ENCODE measurements around the gene DPP9.

DPP9 gene

DNA sequence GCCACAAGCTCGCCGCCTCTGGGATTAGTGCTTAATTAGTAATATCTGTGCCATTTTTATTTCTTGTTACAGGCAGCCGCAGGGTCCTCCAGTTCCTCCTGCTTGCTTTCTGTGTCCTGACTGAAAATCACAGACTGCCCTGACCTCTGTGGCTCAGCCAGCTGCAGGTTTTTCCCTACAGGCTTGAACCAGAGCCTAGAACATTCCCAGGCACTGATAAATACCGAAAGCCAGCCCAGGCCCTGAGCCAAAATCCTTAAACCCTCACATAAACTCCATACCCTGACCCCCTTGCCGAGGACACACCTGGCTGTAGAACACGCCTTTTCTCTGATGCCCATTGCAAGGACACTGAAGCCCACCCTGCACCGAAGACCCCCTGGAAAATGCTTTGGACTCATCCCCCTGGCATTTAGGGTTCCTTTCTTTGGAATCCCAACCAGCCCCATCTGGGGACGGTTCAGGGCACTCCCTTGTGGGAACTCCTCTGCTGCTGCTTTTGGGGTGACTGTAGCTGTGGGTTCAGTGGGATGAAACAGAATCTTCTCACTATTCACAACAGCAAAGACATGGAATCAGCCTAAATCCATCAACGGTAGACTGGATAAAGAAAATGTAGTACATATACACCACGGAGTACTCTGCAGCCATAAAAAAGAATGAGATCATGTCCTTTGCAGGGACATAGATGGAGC lies 15.5 kb downstream of the DPP9 start:
- no peak for FAIRE-seq

DNA sequence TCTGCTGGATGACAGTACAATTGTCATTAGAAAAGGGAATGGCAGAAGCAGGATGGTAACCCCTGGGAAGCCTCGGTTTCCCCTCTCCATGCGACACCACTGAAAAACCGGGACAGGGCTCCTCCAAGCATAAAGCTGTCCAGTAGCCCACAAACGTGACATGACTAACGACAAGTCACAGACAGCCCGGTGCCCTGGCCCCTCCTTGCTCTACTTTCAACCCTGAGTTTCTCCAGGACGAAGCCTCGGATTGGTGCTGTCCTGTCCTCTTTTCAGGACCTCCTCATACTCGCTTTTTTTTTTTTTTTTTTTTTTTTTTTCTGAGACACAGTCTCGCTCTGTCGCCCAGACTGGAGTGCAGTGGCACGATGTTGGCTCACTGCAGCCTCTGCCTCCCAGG lies 16.3 kb downstream of the DPP9 start:
- no peak for FAIRE-seq

DNA sequence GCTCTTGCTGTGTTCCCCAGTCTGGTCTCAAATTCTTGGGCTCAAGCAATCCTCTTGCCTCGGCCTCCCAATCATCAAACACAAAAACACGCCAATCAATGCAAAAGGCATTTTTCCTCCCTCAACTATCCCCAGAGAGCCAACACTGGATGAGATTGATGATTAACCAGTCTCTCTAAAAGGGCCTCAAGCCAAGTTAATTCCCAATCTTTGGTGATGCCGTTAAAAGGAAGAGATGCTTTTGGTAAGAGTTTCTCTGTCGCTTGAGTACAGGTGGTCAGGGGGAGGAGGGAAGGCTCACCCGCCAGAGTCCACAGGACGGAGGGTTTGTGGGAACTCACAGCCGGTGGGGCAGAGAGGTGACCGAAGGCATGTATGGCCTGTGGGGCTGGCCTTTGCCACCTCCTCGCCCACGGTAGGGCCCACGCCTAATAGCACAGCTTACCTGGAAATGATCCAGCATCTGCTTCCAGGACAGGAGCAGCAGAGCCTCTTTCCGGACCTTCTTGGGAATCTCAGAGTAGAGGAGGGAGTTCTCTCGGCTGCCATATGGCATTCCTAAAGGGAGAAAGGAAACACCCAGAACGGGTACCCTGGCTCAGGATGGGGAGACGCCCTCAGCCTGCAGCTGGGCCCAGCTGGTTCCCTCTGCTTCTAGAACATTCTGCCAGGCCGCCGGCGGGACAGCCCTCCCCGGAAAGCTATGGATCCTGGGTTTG lies 18.1 kb downstream of the DPP9 start:
- no peak for FAIRE-seq

DNA sequence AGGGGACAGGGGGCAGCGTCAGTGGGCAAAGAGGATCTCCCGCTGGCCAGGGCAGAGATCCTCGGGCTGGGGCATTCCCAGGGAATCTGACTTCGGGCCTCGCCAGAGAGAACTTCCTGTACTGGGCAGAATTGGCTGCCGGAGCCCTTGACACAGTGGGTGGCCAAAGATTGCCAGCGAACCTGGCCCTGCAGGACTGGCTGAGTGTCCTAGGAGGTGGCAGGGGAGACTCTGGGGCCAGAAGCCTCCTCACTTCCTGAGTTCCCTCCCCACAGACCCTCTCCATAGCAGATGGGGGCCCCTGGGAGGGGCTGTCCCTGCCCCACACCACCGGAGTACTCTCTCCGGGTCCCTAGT lies 19.3 kb downstream of the DPP9 start:
- FAIRE-seq: no peak

DNA sequence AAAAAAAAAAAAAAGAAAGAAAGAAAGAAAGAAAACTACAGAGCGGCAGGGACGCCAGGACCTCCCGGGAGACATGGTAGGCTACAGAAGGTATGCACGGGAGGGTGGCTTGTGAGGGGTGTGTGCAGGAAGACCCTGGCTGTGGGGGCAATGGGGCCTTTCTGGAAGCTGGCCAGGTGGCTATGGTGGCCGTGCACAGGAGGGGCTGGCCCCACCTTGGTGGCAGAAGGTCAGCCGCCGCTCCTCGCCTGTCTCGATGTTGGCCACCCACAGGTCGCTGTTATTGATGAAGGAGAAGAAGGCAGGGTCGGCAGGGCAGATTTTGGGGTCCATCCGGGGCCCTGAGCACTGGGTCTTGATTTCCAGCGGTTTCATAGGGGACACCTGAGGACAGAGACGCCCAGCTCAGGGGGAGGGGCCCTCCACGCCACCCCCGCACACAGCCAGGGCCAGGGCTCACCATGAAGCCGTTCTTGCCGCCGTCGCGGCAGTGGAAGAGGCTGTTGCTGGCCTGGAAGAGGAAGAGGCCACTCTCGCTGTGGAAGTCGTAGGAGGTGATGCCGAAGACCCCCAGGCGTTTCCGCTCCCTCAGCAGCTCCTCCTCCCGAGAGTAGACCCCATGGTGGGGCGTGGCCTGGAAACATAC lies 19.8 kb downstream of the DPP9 start:
- FAIRE-seq: no peak

DNA sequence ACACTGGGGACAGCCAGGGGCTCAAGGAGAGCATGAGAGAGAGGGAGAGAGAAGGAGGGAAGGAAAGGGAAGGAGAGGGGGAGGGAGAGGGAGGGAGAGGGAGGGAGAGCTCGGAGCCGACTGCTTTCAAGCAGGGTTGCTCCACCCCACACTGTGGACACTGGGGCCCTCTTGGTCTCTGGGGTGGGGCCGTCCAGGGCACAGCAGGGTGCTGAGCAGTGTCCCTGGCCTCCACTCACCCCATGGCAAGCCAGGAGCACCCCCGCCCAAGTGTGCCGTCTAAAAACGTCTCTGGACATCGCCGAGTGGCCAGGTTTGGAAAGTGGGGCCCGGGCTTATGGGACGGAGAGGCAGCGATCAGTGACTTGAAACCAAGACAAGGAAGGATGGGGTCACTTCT lies 20.9 kb downstream of the DPP9 start:
- FAIRE-seq: no peak

DNA sequence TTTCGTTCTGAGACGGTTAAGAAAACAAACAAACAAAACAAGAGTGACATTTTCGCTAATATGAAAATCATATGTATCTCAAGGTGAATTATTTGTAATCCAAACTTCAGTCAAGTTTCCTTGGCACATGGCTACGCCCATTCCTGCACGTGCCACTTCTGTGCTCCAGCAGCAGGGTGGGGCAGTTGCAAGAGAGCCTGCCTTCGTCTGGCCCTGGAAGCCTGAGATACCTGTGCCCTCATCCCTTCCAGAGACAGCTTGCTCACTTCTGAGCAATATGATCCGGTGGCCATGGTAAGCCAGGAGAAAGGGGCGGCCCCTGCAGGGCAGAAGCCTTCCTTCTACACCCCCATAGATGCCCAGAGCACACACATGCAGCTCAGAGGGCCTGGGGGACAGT lies 22.1 kb downstream of the DPP9 start:
- no peak for FAIRE-seq

DNA sequence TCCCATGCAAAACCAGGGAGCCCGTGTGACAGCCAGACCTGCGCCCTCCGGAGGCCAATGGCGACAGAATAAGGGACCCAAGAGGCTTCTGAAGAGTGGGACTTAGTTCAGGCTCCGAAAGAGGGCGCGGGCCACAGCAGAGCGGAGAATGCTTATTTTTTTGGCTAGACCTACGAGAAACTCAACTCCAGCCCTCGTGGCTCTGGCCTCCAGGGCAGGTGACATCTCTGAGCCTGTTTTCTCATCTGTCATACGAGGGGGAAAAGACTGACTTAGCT lies 23.0 kb downstream of the DPP9 start:
- no peak for FAIRE-seq

DNA sequence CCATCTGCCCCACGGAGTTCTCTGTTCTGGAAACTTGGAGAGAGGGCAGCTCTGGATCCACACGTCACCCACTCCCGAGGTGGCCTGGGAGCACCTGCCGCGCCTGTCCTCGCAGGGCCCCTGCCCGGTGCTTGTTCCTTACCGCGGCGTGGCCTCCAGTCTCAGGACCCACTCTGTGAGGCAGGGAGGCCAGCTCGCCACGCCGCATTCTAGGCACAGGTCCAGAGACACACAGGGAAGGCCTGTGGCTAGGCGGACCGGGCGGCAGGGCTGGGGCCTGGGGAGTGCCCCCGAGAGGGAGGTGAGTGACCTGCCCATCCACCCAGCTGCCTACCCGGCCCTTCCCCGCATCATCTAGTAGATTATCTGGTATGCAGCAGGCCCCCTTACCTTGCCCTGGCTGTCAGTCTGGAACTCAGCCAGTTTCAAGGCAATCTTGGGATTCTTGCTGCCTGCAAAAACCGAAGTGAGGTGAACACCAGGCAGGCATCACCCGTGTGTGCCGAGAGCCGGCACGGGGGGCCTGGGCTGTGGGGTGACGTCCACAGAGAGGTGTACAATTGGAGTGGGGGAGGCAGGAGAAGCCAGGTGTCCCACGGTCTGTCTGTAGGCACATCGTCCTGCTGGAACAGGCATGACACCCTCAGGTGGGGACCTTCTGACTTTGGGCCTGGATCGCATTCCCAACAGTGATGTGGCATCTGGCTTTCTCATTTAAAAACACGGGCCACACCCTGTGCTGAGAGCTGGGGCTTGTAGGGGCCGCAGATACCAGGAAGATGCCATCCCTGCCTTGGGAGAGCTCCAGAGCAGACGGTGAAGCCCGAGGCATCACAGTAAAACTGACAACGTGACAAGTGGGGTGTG lies 23.6 kb downstream of the DPP9 start:
- FAIRE-seq: no peak

DNA sequence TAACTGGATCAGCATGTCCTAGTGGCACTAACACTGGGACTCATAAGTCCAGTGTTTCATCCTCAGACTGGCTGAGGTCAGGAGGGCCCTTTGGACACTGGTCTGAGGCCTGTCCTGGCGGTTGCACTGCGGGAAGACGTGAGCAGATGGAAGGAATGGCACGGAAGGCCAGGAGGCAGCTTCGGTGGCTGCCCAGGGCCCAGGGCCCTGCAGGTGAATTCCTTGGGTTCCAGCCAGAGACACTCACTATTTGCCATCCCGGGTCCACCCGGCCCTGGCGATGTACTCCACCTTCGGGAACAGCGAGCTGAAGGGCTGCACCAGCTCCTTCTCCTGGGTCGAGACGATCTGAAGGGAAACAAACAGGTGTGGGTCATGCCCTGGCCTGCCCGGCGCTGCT lies 26.3 kb downstream of the DPP9 start:
- no peak for FAIRE-seq

DNA sequence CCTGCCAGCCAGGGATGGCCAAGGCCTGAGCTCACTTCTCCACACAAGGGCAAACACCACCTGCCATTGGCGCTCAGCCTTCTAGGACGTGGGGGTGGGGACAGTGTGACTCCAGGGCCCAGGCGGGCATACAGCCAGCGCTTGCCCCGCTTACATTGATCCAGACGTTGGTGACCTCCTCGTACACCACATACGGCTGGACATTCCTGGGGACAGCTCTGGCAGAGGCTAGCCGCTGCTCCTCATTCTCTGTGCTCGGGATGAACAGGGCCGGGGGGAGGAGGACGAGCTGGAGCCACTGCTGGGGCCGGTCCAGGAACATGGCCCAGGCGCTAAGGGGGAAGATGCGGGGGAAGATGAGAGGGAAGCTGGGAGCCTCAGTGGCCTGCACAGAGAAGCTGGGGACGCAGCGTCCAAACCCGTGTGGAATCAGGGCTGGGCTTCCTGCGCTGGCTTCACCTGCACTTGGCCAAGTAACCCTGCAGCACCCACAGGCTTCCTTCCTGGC lies 28.4 kb downstream of the DPP9 start:
- FAIRE-seq: no peak

DNA sequence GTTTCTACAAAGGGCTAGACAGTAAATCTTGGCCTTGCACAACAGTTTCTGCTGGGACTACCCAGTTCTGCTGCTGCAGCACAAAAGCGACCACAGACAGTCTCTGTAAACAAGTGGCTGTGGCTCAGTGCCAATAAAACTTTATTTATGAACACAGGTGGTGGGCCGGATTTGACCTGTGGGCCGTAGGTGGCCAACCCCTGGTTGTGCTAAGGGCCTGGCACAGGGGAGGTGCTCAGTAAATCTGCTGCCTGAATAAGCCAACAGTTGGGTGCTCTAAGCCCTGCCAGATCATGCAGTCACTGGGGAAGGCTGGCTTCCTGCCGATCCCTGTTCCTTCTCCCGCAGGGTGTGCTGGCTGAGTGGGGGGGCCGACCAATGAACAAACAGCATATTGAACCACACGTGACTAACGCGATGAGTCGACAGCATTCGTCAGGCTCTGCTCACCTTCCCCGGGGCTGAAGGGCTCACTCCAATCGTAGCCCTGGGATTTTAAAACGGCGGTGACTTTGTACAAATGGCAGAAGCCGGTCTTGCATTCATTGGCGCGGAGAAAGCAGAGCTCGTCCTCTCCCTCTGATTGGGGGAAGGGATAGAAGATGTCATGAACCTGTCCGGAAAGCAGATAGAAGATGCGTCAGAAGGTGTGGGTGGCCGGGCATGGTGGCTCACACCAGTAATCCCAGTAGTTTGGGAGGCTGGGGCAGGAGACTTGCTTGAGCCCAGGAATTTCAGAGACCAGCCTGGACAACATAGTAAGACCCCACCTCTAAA lies 29.2 kb downstream of the DPP9 start:
- no peak for FAIRE-seq

DNA sequence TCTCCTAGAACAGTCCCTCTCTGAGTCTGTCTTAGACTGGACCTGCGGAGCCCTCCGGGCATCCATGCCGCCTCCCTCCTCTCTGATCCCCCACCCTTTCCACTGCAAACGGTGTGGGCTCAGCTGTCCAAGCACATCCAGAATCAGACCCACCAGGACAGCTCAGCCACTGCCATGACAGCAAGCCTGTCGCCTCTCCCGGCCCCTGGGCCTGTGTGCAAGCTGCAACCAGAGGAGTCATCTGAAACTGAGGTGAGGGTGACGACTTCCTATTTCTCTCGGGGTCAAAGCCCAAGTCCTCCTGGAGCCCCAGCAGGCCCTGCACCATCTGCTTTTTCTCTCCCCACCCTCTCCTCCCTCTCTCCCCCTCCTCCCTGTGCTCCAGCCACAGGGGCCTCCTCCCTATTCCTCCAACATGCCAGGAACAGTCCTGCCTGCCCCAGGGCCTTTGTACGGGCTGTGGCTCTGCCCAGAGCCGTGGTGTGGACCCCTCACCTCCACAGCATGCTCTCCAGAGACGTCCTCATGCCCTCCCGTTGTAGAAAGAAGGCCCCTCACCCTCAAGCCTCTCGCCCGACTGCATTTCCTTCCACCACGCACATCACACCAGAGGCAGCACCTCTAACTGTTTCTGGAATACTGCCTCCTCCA lies 30.0 kb downstream of the DPP9 start:
- FAIRE-seq: no peak

DNA sequence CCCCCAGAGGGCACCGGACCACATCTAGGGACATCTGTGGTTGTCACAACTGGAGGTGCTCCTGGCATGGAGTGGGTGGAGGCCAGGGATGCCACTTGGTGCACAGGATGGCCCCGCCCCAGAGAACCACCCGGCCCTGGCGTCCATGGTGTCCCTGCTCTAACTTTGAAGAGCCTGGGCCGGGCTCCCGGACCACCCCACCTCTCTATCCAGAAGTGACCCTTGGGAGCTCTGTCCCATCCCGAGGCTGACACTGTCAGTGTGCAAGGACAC lies 30.6 kb downstream of the DPP9 start:
- FAIRE-seq: no peak

DNA sequence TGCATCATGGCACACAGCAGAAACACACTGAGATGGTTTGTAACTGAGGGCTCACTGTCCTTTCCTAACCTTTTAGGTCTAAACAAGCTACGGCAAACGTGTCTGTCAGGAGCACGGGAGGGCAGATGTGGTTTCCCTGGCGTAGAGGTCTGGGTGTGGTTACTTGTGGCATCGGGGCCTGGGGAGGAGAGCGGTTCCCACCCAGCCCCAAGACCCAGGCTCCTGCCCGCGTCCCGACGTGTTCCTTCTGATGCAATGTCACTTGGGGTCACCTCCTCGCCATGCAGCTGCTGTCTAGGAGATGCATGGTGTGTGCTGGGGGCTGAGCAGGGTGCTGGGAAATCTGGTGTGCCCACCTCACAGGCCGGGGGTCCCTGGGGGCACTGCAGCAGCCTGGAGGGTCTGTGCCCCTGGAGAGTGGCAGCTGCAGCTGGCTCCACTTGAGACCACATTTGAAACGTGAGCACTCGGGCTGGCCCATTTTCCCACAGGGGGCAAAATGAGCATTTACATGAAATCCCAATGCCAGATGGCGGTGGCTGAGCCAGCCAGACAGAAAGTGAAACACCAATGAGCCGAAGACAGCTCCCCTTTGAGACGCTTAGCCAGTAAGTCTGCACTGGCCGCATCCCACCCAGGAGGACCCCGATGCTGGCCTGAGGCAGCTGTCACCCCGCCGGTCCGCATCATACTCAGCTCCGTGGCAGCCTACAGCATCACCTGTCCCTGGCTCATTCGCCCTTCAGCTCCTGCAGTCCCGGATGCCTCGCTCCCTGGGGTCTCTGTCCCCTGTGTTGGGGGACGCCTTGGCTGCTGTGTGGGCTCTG lies 31.2 kb downstream of the DPP9 start:
- no peak for FAIRE-seq

DNA sequence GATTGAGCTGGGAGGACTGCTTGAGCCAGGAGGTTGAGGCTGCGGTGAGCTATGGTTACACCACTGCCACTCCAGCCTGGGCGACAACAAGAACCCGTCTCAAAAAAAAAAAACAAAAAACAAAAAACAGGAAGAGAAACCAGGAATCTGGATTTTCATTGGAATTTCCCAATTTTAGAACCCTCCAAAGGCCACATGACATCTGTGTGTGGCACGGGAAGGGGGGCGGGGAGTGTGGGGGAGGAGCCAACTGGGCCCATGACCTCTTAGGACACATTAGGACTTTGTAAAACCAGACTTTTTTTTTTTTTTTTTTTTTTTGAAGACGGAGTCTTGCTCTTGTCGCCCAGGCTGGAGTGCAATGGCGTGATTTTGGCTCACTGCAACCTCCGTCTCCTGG lies 32.3 kb downstream of the DPP9 start:
- no peak for FAIRE-seq

DNA sequence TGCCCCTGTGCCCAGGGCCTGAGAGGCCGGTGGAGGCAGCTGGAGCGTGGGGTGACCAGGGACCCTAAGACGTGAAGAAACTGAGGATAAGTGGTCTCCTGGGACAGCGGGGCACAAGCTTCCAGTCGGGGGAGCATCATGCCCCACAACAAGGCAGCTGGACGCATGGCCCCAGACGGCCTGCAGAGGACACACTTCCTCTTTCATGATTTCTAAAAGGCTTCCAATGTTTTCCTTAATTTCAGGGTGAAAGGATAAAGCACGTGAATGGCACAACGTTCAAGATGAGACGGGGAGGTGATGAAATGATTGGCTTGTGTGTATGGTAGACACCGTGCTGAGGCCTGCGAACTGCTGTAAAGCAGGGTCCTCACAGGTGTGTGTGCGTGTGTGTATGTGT lies 33.3 kb downstream of the DPP9 start:
- FAIRE-seq: no peak

DNA sequence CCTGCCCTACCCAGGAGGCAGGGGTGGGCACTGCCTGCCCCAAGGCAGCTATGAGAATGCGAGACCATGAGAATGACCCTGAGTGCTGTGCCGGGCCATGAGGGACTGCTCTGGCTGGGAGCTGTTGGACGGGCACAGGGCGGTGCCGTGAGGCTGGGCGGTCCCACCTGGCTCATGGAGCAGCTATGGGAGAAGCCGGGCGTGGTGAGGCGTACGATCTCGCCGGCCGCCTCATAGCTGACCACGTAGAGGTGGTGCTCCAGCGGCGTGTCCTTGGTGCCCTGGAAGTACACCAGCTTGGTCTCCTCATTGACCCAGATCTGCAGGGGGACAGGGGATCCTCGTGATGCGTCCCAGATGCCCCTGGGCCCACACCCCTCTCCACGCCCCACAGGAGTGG lies 34.2 kb downstream of the DPP9 start:
- no peak for FAIRE-seq

DNA sequence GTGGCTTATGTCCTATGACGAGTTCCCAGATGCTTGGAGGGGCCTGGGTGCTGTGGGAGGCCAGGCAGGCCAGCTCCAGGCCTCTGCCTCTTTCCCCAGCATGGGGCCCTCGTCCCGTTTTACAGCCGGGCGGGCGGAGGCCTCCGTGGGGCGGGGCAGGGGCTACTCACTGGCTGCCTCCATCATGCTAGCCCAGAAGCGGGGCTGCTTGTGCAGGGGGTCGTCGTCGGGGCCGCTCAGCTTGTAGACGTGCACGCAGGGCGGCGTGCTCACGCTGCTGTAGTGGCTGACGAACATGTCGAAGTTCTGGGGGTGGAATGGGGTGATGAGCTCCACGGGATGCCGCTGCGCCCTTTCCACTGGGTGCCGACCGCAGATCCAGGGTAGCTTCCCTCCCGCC lies 35.1 kb downstream of the DPP9 start:
- no peak for FAIRE-seq

DNA sequence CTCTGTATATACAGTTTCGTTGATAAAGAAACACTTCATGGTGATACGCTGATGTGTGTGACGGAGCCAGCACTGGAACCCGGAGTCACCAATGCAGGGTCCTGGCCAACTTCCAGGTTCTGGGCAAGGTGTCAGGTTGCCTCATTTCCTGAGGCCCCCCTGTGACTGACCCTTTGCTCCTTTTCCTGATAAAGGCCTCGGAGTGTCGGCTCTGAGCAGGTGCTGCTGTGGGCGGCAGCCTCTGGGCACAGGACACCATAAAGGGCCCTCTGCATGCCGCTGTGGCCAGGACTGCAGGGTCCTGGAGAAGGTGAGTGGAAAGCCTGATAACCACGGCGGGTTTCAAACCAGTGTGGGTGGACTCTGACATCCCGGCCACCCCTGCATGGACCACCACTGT lies 36.2 kb downstream of the DPP9 start:
- FAIRE-seq: no peak

DNA sequence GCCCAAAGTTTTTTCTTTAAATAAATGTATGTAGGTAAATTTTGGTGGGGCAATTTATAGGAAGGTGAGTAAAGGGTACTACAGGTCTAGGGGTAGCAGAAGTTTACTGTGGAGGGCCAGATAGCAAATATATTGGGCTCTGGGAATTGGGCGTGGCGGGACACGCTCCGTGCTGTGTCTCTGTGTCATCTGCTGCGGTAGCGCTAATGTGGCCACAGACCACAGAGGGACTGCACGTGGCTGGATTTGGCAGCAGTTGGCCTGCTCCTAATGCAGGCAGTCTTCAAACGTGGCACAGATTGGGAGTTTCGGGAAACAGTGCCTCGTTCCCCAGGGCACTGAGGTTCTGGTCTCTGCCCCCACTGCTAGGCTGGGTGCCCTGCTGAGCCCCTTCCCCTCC lies 36.9 kb downstream of the DPP9 start:
- FAIRE-seq: no peak
